Fibroblast of mammary gland (primary cell): Measurements from ENCODE around the gene TCFL5.

Experiments used
- DNase-seq: peaks from one replicate; pipeline ENCODE4 v3.0.0-alpha.2; 2010; ENCODE audit warnings: low read depth
- H3K4me3 ChIP-seq: 2 replicates; pipeline ENCODE4 v1.5.1; 2011; ENCODE audit warnings: low read depth, mild to moderate bottlenecking, low read length, moderate library complexity; ENCODE audit not compliant: control insufficient read depth
- TF ChIP-seq, protein P1 (sequence below): conservative IDR thresholded peaks from 2 replicates; pipeline ENCODE4 v1.5.1; 2011; ENCODE audit warnings: low read depth, low read length, inconsistent platforms; ENCODE audit not compliant: control insufficient read depth, insufficient read depth

Gene TCFL5

DNA sequence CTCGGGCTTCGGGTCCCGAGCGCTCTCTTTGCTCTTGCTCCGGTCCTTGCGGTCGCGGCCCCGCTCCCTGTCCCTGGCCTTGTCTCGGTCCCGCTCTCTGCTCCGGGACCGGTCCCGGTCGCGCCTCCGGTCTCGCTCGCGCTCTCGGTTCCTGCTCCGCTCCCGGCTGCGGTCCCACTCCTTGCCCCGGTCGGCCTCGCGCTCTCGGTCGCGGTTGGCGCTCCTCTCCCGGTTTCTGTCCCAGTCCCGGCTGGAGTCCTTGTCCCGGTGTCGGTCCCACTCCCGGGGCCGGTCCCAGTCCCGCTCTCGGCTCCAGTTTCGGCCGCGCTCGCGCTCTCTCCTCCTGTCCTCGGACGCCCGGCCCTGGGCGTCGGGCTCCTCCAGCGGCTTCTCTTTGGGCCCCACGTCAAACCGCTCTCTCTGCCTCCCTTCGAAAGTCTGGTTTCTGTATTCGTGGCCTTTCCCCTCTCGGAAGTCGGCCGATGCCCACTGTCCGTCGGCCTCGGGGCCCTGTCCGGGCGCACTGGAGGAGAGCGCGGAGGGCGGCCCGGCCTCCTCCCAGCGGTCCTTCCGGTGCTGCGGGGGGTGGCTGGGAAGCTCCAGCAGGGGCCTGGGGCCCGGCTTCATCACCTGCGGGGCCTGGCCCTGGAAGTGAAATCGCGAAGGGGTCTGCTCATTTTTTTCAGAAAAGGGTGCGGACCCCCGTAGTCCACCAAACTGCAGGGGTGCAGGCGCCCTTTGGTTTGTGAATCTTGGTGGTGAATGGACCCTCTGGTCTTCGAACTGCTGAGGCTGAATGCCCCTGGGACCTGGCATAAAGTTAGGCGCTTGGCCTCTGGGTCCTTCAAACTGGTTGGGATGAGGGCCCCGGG, 17.9 kb upstream of the TCFL5 start:
- DNase-seq, result no peak
- TF ChIP-seq, protein P1, sequence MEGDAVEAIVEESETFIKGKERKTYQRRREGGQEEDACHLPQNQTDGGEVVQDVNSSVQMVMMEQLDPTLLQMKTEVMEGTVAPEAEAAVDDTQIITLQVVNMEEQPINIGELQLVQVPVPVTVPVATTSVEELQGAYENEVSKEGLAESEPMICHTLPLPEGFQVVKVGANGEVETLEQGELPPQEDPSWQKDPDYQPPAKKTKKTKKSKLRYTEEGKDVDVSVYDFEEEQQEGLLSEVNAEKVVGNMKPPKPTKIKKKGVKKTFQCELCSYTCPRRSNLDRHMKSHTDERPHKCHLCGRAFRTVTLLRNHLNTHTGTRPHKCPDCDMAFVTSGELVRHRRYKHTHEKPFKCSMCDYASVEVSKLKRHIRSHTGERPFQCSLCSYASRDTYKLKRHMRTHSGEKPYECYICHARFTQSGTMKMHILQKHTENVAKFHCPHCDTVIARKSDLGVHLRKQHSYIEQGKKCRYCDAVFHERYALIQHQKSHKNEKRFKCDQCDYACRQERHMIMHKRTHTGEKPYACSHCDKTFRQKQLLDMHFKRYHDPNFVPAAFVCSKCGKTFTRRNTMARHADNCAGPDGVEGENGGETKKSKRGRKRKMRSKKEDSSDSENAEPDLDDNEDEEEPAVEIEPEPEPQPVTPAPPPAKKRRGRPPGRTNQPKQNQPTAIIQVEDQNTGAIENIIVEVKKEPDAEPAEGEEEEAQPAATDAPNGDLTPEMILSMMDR, result no peak

DNA sequence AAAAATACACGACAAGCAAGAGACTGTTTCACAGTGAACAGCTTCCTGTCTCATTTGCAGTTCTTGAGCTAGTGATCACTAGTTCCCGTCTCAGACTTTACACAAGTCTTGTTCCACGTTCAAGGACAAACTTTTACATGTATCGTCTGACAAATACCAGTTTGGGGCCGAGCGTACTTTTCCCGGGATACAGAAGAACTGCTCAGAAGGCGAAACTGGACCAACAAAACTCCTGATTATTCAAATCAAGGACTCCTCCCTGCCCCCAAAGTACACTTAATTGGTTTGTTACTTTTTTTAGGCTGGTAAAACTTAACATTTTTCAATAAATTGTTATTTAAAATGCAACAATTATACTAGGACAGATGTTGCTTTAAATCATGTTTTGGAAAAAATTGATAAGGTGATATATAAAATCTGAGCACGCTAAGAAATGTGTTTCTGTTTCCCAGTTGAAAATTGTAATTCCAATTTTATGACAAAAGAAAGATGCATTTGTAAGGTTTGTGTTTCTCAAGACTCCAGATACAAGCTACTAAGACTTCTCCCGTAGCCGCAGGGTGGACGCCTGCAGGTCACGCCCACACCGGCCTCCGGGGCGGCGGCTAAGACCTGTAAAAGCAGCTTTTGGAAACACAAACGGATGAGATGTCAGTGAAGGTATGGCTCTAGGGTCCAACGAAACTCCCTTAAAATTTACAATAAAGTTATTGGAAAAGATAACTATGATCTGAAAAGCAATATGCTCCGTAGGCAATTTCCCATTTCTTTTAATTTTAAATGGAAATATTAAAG, 16.8 kb upstream of the TCFL5 start:
- TF ChIP-seq, protein P1, result no peak
- no peak overlapping the region for H3K4me3 ChIP-seq
- DNase-seq, result no peak

More for the DNA sequence above, 17.9 kb upstream of the TCFL5 start:
- H3K4me3 ChIP-seq, result no peak overlapping the region

DNA sequence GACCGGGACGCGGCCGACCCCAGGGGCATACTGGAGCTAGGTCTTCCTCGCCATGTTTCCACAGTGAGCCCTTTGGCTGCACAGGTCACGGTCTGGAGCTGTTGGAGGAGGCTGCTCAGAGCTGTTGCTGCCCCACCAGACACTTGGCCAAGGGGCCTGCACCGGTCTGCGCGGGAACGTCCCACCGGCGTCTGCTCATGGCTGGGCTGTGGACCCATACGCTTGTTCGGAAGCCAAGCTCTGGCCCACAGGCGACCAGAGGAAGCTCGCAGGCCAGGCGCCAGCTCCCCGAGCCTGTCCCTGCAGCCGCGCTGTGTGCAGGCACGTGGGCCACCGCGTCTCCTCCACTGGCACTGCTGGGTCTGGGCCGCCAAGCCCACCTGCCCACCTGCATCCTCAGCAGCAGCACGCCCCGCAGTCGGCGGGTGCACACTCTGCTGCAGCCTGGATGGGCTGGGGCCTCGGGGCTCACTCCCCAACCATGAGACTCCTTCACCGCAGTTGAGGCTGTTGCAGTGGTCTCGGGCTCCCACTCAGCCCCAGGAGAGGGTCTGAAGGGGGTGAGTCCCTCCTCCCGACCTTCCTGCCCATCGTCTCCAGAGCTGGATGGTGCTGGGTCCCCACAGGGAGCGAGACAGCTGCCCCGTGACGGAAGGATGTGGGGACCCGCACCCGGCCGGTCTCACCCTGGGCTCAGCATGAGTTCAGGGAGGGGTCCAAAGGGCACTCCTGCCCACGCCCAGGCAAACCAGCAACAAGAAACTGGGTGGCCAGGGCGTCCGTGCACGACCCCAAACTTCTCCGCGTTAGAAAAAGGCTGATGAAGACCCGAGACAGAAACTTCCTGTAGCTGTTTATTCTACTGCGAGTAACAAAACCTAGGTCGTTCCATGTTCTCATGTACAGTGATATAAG, 15.5 kb upstream of the TCFL5 start:
- no peak overlapping the region for H3K4me3 ChIP-seq
- TF ChIP-seq, protein P1, result no peak
- peak; percentile 43 for DNase-seq

DNA sequence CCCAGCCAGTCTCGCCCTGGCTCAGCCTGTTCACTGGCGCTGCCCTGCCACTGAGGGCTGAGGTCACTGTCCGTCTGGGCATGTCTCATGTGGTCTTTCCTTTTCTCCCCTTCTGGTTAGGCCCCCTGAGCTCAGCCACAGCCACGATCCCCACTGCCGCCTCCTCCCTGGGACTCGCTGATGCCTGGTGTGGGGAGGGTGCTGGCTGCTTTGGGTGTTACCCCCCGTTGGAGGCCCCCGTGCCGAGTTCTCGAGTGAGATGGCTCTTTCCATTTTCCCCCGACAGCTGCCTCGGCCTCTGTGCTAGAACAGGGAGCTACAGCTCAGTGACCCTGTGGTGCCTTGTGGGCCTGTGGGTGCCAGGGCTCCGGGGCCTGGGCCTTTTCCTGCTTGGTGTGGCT, 14.9 kb upstream of the TCFL5 start:
- TF ChIP-seq, protein P1, result no peak
- no peak for DNase-seq
- H3K4me3 ChIP-seq, result no peak overlapping the region

DNA sequence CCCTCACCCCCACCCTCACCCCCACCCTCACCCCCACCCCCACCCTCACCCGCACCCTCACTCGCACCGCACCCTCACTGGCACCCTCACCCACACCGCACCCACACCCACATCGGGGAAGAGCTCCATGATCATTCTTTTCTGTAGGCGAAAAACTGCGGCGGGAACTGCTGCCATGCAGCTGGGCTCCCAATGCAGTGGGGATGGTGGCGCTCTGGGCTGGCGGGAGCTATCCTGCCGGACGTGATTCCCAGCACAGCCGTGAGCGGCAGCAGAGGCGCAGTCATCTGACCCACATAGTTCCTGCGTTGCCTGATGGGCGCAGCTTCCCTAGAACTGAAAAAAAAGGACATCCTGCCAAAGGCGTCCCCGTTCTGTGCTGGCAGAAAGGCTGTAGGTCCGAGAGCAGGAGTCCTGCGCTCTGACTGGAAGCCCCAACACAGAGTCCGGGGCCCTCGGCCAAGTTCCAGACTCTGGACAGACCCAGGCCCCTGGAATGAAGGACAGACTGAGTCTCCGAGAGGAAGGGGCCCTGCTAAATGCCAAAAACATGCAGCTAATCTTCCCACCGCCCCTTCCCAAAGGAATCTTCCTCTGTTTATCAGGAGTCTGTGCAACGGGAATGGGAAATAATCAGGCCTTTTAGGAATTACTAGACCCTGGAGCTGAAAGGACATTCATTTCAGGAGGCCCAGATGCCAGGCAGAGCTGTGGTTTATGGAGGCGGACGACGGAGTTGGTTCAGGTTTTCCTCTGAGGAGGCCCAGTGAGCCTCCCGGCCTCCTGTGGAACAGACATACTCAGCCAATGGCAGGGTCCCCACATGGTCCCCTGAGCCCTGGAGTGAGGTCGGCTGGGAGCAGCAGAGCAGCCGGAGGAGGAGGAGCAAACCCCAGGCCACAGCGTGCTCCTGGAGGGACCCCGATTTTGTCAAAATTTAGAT, 14.1 kb upstream of the TCFL5 start:
- peak overlapping the region; percentile 28 for H3K4me3 ChIP-seq
- peak; percentile 86 for DNase-seq

More for the DNA sequence above, 14.1 kb upstream of the TCFL5 start:
- TF ChIP-seq, protein P1, result peak; percentile 45
